Panc1 (cell line): ENCODE measurements around the gene UBE2V1. TPM values are rescaled to one million over a fixed set of nuclear protein-coding genes. Genes with fewer than 3 reads are reported as not detected.

ENCODE experiments used
- ATAC-seq: fragments of 200-7000 bp; cut with Tn5 transposase; 2 replicates; pipeline ENCODE4 v1.9.1; 2020; ENCODE audit warnings: mild to moderate bottlenecking, moderate library complexity
- BruUV-seq: library from RNA; stranded (reverse); fragments of 400-500 nt; replicated peaks from 2 replicates; lab custom pipeline; 2021; lab: Mats Ljungman, UMichigan
- CTCF ChIA-PET: fragments of 300-600 bp; sonication (Branson Sonifier 250); formaldehyde crosslinking; loops from one replicate; lab custom pipeline; 2022; ENCODE audit warnings: antibody characterized with exemption; lab: Charles Lee
- POLR2A ChIA-PET: fragments of 300-600 bp; sonication (Branson Sonifier 250); formaldehyde crosslinking; loops from one replicate; lab custom pipeline; 2022; ENCODE audit warnings: antibody characterized with exemption; lab: Charles Lee
- DNase-seq: peaks from one replicate; pipeline ENCODE4 v3.0.0-alpha.2; 2010; ENCODE audit warnings: low read depth, low spot score
- H3K27ac ChIP-seq: 2 replicates; pipeline ENCODE4 v1.5.1; 2011; ENCODE audit warnings: mild to moderate bottlenecking, low read length, inconsistent platforms
- H3K27me3 ChIP-seq: fragments of 200-500 bp; sonication (Bioruptor generic); 2 replicates; pipeline ENCODE4 v1.6.0; 2014; ENCODE audit warnings: low read length, inconsistent platforms; ENCODE audit not compliant: control insufficient read depth, insufficient read depth
- H3K36me3 ChIP-seq: fragments of 200-500 bp; sonication (Bioruptor generic); 2 replicates; pipeline ENCODE4 v1.5.1; 2014; ENCODE audit warnings: inconsistent platforms, mild to moderate bottlenecking, low read length, moderate library complexity; ENCODE audit not compliant: control insufficient read depth, insufficient read depth
- H3K4me1 ChIP-seq: 2 replicates; pipeline ENCODE4 v1.5.1; 2011; ENCODE audit warnings: inconsistent platforms, mild to moderate bottlenecking, low read length, moderate library complexity; ENCODE audit not compliant: control insufficient read depth, insufficient read depth
- H3K4me3 ChIP-seq, 2 experiments: 2 replicates each; pipeline ENCODE4 v1.5.1; 2011 to 2012; ENCODE audit warnings: low read depth in 2 of 2, low read length in 2 of 2, mild to moderate bottlenecking in 2 of 2, inconsistent platforms in 1 of 2, moderate library complexity in 1 of 2
- H3K9me3 ChIP-seq: fragments of 200-500 bp; sonication (Bioruptor generic); 2 replicates; pipeline ENCODE4 v1.5.1; 2014; ENCODE audit warnings: low read depth, mild to moderate bottlenecking, inconsistent platforms, low read length, moderate library complexity; ENCODE audit not compliant: control insufficient read depth, insufficient read depth
- POLR2AphosphoS5 ChIP-seq: IDR thresholded peaks from 2 replicates; pipeline ENCODE4 v1.6.1; 2012; ENCODE audit warnings: mild to moderate bottlenecking, low read depth, low read length, moderate library complexity
- SIN3A ChIP-seq: IDR thresholded peaks from 2 replicates; pipeline ENCODE4 v1.6.1; 2012; ENCODE audit warnings: low read depth, mild to moderate bottlenecking, low read length, moderate library complexity, borderline replicate concordance; ENCODE audit not compliant: insufficient read depth
- TCF7L2 ChIP-seq: IDR thresholded peaks from 2 replicates; pipeline ENCODE4 v1.6.1; 2011; ENCODE audit warnings: mild to moderate bottlenecking, low read depth, low read length, inconsistent platforms
- in situ Hi-C: cut with HindIII; loops from 2 replicates; pipeline ENCODE4 v1.10.0; 2016; ENCODE audit warnings: low sequenced_read_pairs, low pct_unique_long_range_greater_than_20kb
- intact Hi-C: fragments of 100-400 bp; cut with micrococcal nuclease; formaldehyde crosslinking; loops from one replicate; pipeline ENCODE4 v1.10.0; 2022; ENCODE audit not compliant: unreplicated experiment
- total RNA-seq: library from RNA; stranded (reverse); gene quantifications from one replicate; pipeline ENCODE4 v1.2.1, GENCODE V29; 2021; ENCODE audit not compliant: unreplicated experiment
- TF ChIP-seq, protein P1 (sequence below), 2 experiments: IDR thresholded peaks; 2 replicates each; pipeline ENCODE4 v1.6.1; 2011 to 2012; ENCODE audit warnings: low read depth in 2 of 2, control low read depth in 1 of 2, low read length in 1 of 2, mild to moderate bottlenecking in 1 of 2, moderate library complexity in 1 of 2; ENCODE audit not compliant: insufficient read depth in 1 of 2
- TF ChIP-seq, protein P2 (sequence below): fragments of 450-650 bp; IDR thresholded peaks from 2 replicates; pipeline ENCODE4 v1.5.1; 2017; ENCODE audit warnings: mild to moderate bottlenecking

UBE2V1 gene
- total RNA-seq, 1 experiment from 2014 or later: 115 TPM

DNA sequence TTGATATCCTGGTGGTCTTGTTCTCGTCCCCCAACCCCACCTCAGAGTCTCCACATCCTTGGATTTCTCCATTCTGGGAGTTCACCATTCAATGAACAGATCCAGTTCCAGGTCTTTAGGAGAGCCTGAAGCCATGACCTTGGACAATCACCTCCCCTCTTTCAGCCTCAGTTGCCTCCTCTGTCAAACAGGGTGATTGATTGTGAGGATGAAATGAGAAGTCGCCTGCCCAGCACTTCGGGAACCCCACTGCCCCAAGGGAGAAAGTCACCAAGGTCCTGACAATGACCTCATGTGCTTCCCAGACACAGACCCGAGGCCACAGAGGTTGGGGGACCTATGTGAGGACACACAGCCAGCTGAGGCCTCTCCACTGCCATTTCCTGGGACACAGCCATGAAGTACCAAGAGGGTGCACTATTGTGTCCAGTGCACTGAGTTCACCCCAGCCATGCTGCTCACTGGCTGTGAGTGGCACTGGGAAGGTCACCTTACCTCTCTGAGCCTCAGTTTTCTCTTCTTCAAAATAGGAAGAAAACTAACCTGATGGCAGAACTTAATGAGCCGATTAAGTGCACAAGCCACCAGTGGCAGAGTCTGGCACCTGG lies 68.5 kb downstream of the UBE2V1 start:
- no TSS peak for BruUV-seq
- H3K4me1 ChIP-seq: peaks cover 4% of the 10 kb centered on the region
- H3K36me3 ChIP-seq: no peaks in the 10 kb centered on the region
- no peak overlapping the region for H3K27ac ChIP-seq
- H3K9me3 ChIP-seq: no peaks in the 10 kb centered on the region
- ATAC-seq: no peak
- no peak overlapping the region for H3K4me3 ChIP-seq
- POLR2A ChIA-PET: no interaction called here
- TF ChIP-seq TCF7L2 (no peak), POLR2AphosphoS5 (no peak), SIN3A (no peak)
- TF ChIP-seq, protein P1, sequence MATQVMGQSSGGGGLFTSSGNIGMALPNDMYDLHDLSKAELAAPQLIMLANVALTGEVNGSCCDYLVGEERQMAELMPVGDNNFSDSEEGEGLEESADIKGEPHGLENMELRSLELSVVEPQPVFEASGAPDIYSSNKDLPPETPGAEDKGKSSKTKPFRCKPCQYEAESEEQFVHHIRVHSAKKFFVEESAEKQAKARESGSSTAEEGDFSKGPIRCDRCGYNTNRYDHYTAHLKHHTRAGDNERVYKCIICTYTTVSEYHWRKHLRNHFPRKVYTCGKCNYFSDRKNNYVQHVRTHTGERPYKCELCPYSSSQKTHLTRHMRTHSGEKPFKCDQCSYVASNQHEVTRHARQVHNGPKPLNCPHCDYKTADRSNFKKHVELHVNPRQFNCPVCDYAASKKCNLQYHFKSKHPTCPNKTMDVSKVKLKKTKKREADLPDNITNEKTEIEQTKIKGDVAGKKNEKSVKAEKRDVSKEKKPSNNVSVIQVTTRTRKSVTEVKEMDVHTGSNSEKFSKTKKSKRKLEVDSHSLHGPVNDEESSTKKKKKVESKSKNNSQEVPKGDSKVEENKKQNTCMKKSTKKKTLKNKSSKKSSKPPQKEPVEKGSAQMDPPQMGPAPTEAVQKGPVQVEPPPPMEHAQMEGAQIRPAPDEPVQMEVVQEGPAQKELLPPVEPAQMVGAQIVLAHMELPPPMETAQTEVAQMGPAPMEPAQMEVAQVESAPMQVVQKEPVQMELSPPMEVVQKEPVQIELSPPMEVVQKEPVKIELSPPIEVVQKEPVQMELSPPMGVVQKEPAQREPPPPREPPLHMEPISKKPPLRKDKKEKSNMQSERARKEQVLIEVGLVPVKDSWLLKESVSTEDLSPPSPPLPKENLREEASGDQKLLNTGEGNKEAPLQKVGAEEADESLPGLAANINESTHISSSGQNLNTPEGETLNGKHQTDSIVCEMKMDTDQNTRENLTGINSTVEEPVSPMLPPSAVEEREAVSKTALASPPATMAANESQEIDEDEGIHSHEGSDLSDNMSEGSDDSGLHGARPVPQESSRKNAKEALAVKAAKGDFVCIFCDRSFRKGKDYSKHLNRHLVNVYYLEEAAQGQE (IDR thresholded peaks at IDR 0.05; ENCODE audit: insufficient read depth in 1 of 2, low read depth in 2 of 2, low read length in 1 of 2): no peak
- TF ChIP-seq, protein P2, sequence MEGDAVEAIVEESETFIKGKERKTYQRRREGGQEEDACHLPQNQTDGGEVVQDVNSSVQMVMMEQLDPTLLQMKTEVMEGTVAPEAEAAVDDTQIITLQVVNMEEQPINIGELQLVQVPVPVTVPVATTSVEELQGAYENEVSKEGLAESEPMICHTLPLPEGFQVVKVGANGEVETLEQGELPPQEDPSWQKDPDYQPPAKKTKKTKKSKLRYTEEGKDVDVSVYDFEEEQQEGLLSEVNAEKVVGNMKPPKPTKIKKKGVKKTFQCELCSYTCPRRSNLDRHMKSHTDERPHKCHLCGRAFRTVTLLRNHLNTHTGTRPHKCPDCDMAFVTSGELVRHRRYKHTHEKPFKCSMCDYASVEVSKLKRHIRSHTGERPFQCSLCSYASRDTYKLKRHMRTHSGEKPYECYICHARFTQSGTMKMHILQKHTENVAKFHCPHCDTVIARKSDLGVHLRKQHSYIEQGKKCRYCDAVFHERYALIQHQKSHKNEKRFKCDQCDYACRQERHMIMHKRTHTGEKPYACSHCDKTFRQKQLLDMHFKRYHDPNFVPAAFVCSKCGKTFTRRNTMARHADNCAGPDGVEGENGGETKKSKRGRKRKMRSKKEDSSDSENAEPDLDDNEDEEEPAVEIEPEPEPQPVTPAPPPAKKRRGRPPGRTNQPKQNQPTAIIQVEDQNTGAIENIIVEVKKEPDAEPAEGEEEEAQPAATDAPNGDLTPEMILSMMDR: no peak
- in situ Hi-C loops (no loop called here), intact Hi-C loops (no loop called here)
- H3K27me3 ChIP-seq: no peaks in the 10 kb centered on the region
- DNase-seq: no peak
- CTCF ChIA-PET: no interaction called here

DNA sequence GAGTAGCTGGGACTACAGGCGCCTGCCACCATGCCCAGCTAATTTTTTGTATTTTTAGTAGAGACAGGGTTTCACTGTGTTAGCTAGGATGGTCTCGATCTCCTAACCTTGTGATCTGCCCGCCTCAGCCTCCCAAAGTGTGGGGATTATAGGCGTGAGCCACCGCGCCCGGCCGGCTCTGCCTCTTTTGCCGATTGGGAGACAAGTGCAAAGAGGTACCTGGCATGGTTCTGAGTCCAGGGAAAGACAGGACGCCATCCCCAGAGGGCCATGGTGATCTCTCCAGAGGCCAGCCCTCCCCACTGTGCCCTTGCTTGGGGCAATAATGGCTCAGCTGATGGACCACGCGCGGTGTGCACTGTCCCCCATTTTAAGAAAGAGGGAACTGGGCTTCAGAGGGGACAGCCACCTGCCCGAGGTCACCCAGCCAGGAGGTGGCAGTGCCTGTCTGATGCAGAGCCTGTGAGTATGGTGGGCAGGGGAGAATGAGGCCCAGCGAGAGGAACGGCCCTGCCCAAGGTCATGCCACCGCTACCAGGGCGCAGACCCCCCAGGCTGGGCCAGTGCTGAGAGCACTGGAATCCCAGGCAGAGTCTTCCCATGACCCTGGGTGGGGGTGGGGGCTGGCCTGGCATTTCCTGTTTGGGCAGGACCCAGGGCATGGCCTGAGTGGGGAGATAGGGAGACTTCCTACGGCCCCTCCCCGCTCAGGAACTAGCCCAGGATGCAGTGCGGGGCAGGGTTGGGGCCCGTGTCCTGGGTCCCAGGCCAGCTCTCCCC lies 69.2 kb downstream of the UBE2V1 start:
- POLR2A ChIA-PET: interaction anchor here (0.7 kb wide), 1 partner anchor 61 kb away, joined by 14 read pairs; no protein-coding TSS in a partner anchor
- Histone ChIP-seq H3K9me3 (no peaks in the 10 kb centered on the region), H3K36me3 (no peaks in the 10 kb centered on the region), H3K27me3 (no peaks in the 10 kb centered on the region), H3K4me1 (peaks cover 4% of the 10 kb centered on the region), H3K4me3 (no peak overlapping the region), H3K27ac (no peak overlapping the region)
- ATAC-seq: no peak
- CTCF ChIA-PET: interaction anchor here (1.0 kb wide), 1 partner anchor 10 kb away, joined by 9 read pairs; no protein-coding TSS in a partner anchor
- no peak for DNase-seq
- intact Hi-C loops (no loop called here), in situ Hi-C loops (no loop called here)
- TF ChIP-seq SIN3A: no peak
- TF ChIP-seq, protein P1 (IDR thresholded peaks at IDR 0.05; ENCODE audit: insufficient read depth in 1 of 2, low read depth in 2 of 2, low read length in 1 of 2): no peak
- TF ChIP-seq TCF7L2: no peak
- no peak for TF ChIP-seq POLR2AphosphoS5
- TF ChIP-seq, protein P2: no peak
- BruUV-seq: no TSS peak
